Measurements from ENCODE around the gene ICE1. TPM values are rescaled to one million over a fixed set of nuclear protein-coding genes. Genes with fewer than 3 reads are reported as not detected.

Gene ICE1
- total RNA-seq, 2 experiments from 2014 or later = 37.6 to 39.1 TPM

DNA sequence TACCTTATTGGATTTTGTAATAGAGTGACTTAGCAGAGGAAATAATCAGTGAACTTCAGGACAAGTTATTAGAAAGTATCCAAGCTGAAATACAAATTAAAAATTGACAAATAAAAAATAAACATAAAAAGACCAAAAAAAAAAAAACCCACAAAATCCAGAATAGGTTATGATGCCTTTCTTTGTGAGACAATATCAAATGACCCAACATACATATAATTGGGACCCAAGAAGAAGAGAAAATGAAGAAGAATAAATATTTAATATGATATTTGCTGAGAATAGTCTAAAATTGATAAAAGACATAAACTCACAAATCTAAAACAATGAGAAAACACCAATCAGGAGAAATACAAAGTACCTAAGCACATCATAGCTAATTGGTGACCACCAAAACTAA lies 81.8 kb downstream of the ICE1 start:
- no peaks in the 10 kb centered on the region for H3K36me3 Mint-ChIP-seq (ENCODE audit: low read depth)
- Histone ChIP-seq H3K4me3 (ENCODE audit: low read length) (no peak overlapping the region), H3K36me3 (ENCODE audit: insufficient read depth, low read length) (no peaks in the 10 kb centered on the region), H3K4me1 (ENCODE audit: insufficient read depth, low read length) (no peaks in the 10 kb centered on the region), H3K9me3 (ENCODE audit: control insufficient read depth in 1 of 2, insufficient read depth in 1 of 2, low read length in 2 of 2) (peaks cover 0 to 8% of the 10 kb centered on the region in 2 experiments), H3K27me3 (ENCODE audit: control insufficient read depth in 1 of 2, insufficient read depth in 2 of 2, low read length in 2 of 2) (peaks cover 17 to 22% of the 10 kb centered on the region in 2 experiments), H3K27ac (ENCODE audit: low read depth in 1 of 2, low read length in 2 of 2) (no peak overlapping the region)
- ChIA-PET CTCF (no interaction called here), POLR2A (no interaction called here)
- no peak for DNase-seq
- H3K4me1 Mint-ChIP-seq (ENCODE audit: low read depth) = no peaks in the 10 kb centered on the region
- no peak overlapping the region for H3K4me3 Mint-ChIP-seq
- no peak overlapping the region for H3K27ac Mint-ChIP-seq
- no peak for ATAC-seq (ENCODE audit: poor library complexity)
- peaks cover 57% of the 10 kb centered on the region for H3K27me3 Mint-ChIP-seq
- peaks cover 14% of the 10 kb centered on the region for H3K9me3 Mint-ChIP-seq
- intact Hi-C loops (cut with DNase I, micrococcal nuclease) = loop anchor here in 1 of 2 experiments (5.0 kb wide), 1 partner anchor 1068 kb away; no protein-coding TSS in a partner anchor
- TF ChIP-seq, protein P1, sequence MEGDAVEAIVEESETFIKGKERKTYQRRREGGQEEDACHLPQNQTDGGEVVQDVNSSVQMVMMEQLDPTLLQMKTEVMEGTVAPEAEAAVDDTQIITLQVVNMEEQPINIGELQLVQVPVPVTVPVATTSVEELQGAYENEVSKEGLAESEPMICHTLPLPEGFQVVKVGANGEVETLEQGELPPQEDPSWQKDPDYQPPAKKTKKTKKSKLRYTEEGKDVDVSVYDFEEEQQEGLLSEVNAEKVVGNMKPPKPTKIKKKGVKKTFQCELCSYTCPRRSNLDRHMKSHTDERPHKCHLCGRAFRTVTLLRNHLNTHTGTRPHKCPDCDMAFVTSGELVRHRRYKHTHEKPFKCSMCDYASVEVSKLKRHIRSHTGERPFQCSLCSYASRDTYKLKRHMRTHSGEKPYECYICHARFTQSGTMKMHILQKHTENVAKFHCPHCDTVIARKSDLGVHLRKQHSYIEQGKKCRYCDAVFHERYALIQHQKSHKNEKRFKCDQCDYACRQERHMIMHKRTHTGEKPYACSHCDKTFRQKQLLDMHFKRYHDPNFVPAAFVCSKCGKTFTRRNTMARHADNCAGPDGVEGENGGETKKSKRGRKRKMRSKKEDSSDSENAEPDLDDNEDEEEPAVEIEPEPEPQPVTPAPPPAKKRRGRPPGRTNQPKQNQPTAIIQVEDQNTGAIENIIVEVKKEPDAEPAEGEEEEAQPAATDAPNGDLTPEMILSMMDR (IDR thresholded peaks at IDR 0.05) = no peak

DNA sequence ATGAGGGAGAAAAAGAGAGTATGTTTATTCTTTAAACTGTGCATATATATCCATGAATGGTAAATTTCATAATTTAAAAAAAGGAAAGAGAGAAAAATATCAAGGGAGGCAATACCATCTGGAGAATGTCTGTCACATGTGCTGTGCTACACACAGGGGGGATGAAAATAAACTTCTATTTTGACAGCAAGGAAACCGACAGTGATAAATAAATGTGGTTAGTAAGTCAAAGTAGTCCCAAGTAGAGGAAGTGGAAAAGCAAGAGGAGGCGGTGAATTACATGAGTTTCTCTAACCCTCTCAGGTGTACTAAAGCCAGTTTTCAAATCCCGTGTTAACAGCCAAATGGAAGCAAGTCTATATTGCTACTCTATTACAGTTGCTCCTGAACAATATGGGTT lies 83.3 kb downstream of the ICE1 start:
- ATAC-seq (ENCODE audit: poor library complexity) (no peak), DNase-seq (no peak)
- Mint-ChIP-seq H3K4me1 (ENCODE audit: low read depth) (no peaks in the 10 kb centered on the region), H3K36me3 (ENCODE audit: low read depth) (no peaks in the 10 kb centered on the region), H3K9me3 (peaks cover 14% of the 10 kb centered on the region), H3K27me3 (peaks cover 59% of the 10 kb centered on the region), H3K27ac (no peak overlapping the region), H3K4me3 (no peak overlapping the region)
- Histone ChIP-seq H3K4me1 (ENCODE audit: insufficient read depth, low read length) (no peaks in the 10 kb centered on the region), H3K36me3 (ENCODE audit: insufficient read depth, low read length) (no peaks in the 10 kb centered on the region), H3K9me3 (ENCODE audit: control insufficient read depth in 1 of 2, insufficient read depth in 1 of 2, low read length in 2 of 2) (peaks cover 0 to 8% of the 10 kb centered on the region in 2 experiments), H3K27me3 (ENCODE audit: control insufficient read depth in 1 of 2, insufficient read depth in 2 of 2, low read length in 2 of 2) (peaks cover 12 to 21% of the 10 kb centered on the region in 2 experiments), H3K4me3 (ENCODE audit: low read length) (no peak overlapping the region), H3K27ac (ENCODE audit: low read depth in 1 of 2, low read length in 2 of 2) (no peak overlapping the region)
- TF ChIP-seq, protein P1 (IDR thresholded peaks at IDR 0.05) = no peak
- ChIA-PET POLR2A (no interaction called here), CTCF (no interaction called here)
- intact Hi-C loops (cut with DNase I, micrococcal nuclease) = no loop called here

DNA sequence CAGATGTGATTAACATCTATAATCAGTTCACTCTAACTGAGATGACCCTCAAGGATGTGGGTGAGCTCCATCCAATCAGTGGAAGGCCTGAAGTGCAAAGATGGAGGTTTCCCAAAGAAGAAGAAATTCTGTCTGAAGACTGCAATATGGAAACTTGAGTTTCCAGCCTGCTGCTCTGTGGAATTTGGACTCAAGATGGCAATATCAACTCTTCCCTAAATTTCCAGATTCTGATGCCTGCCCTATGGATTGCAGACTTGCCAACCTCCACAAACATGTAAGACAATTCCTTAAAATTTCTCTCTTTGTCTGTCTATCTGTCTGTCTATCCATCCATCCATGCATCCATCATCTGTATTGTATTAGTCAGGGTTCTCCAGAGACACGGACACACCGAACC lies 85.9 kb downstream of the ICE1 start:
- H3K4me3 Mint-ChIP-seq = no peak overlapping the region
- Histone ChIP-seq H3K36me3 (ENCODE audit: insufficient read depth, low read length) (no peaks in the 10 kb centered on the region), H3K27ac (ENCODE audit: low read depth in 1 of 2, low read length in 2 of 2) (no peak overlapping the region), H3K27me3 (ENCODE audit: control insufficient read depth in 1 of 2, insufficient read depth in 2 of 2, low read length in 2 of 2) (peaks cover 4 to 7% of the 10 kb centered on the region in 2 experiments), H3K4me3 (ENCODE audit: low read length) (no peak overlapping the region), H3K4me1 (ENCODE audit: insufficient read depth, low read length) (no peaks in the 10 kb centered on the region), H3K9me3 (ENCODE audit: control insufficient read depth in 1 of 2, insufficient read depth in 1 of 2, low read length in 2 of 2) (peaks cover 4 to 8% of the 10 kb centered on the region in 2 experiments)
- H3K36me3 Mint-ChIP-seq (ENCODE audit: low read depth) = no peaks in the 10 kb centered on the region
- H3K27ac Mint-ChIP-seq = no peak overlapping the region
- POLR2A ChIA-PET = no interaction called here
- no peaks in the 10 kb centered on the region for H3K4me1 Mint-ChIP-seq (ENCODE audit: low read depth)
- DNase-seq (no peak), ATAC-seq (ENCODE audit: poor library complexity) (no peak)
- TF ChIP-seq, protein P1 (IDR thresholded peaks at IDR 0.05) = no peak
- H3K27me3 Mint-ChIP-seq = peaks cover 61% of the 10 kb centered on the region
- intact Hi-C loops (cut with DNase I, micrococcal nuclease) = no loop called here
- H3K9me3 Mint-ChIP-seq = peaks cover 11% of the 10 kb centered on the region
- CTCF ChIA-PET = no interaction called here

Measured in CD4-positive, alpha-beta T cell (primary cell).